RWPE2 (cell line): ENCODE results near the gene KCNK4.
A peak's percentile ranks its signal among the peaks of the same experiment; 100 is the strongest.

Source experiments
- ATAC-seq: fragments of 200-7000 bp; cut with Tn5 transposase; 3 replicates; pipeline ENCODE4 v1.9.1; 2021; ENCODE audit warnings: low read depth
- DNase-seq: peaks from one replicate; pipeline ENCODE4 v3.0.0-alpha.2; 2020; ENCODE audit warnings: low spot score
- H3K27ac ChIP-seq: fragments of 450-650 bp; 2 replicates; pipeline ENCODE4 v1.5.1; 2017; ENCODE audit warnings: mild to moderate bottlenecking; ENCODE audit not compliant: poor library complexity, severe bottlenecking
- H3K27me3 ChIP-seq: fragments of 250-450 bp; sonication (Bioruptor Pico); 2 replicates; pipeline ENCODE4 v1.5.1; 2021; ENCODE audit warnings: mild to moderate bottlenecking, moderate library complexity; ENCODE audit not compliant: insufficient read depth, poor library complexity, severe bottlenecking
- H3K36me3 ChIP-seq: fragments of 250-450 bp; sonication (Bioruptor Pico); 2 replicates; pipeline ENCODE4 v1.5.1; 2020; ENCODE audit warnings: low read depth, mild to moderate bottlenecking, moderate library complexity
- H3K4me1 ChIP-seq: fragments of 250-450 bp; sonication (Bioruptor Pico); 2 replicates; pipeline ENCODE4 v1.5.1; 2021; ENCODE audit warnings: mild to moderate bottlenecking, moderate library complexity; ENCODE audit not compliant: insufficient read depth, poor library complexity, severe bottlenecking
- H3K4me3 ChIP-seq: fragments of 250-450 bp; sonication (Bioruptor Pico); 2 replicates; pipeline ENCODE4 v1.5.1; 2021; ENCODE audit warnings: mild to moderate bottlenecking, moderate library complexity; ENCODE audit not compliant: severe bottlenecking
- H3K9me3 ChIP-seq: fragments of 250-450 bp; sonication (Bioruptor Pico); 2 replicates; pipeline ENCODE4 v1.5.1; 2021; ENCODE audit warnings: mild to moderate bottlenecking, moderate library complexity; ENCODE audit not compliant: severe bottlenecking
- TF ChIP-seq, protein P1 (sequence below): fragments of 450-650 bp; IDR thresholded peaks from one replicate; pipeline ENCODE4 v1.5.1; 2017; ENCODE audit warnings: mild to moderate bottlenecking, moderate library complexity; ENCODE audit not compliant: poor library complexity, severe bottlenecking

The KCNK4 gene

GRCh38 chr11:64265176-64266160 lies 25.6 kb upstream of the KCNK4 start:
- Histone ChIP-seq H3K36me3 (peaks cover 44% of the 10 kb centered on the region), H3K27ac (no peak overlapping the region), H3K27me3 (no peaks in the 10 kb centered on the region), H3K4me3 (no peak overlapping the region), H3K4me1 (peaks cover 24% of the 10 kb centered on the region), H3K9me3 (no peaks in the 10 kb centered on the region)
- TF ChIP-seq, protein P1, sequence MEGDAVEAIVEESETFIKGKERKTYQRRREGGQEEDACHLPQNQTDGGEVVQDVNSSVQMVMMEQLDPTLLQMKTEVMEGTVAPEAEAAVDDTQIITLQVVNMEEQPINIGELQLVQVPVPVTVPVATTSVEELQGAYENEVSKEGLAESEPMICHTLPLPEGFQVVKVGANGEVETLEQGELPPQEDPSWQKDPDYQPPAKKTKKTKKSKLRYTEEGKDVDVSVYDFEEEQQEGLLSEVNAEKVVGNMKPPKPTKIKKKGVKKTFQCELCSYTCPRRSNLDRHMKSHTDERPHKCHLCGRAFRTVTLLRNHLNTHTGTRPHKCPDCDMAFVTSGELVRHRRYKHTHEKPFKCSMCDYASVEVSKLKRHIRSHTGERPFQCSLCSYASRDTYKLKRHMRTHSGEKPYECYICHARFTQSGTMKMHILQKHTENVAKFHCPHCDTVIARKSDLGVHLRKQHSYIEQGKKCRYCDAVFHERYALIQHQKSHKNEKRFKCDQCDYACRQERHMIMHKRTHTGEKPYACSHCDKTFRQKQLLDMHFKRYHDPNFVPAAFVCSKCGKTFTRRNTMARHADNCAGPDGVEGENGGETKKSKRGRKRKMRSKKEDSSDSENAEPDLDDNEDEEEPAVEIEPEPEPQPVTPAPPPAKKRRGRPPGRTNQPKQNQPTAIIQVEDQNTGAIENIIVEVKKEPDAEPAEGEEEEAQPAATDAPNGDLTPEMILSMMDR, result no peak
- ATAC-seq (no peak), DNase-seq (no peak)

DNA sequence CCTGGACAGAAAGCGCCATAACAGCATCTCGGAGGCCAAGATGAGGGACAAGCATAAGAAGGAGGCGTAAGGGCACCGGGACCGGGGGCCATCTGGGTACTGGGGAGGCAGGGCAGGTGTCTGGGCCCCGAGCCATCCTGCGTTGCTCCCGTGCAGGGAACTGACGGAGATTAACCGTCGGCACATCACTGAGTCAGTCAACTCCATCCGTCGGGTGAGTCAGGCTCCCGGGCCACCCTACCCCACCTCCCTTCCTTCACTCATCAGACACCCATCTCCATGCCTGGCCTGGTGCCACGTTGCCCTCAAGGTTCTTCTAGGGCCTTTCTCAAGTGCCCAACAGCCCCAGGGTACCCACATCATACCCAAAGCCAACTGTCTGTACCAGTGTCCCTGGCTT lies 24.8 kb upstream of the KCNK4 start:
- H3K4me3 ChIP-seq, result no peak overlapping the region
- peaks cover 24% of the 10 kb centered on the region for H3K4me1 ChIP-seq
- peak overlapping the region; percentile 92 for H3K27ac ChIP-seq
- no peak for ATAC-seq
- no peaks in the 10 kb centered on the region for H3K27me3 ChIP-seq
- H3K9me3 ChIP-seq, result no peaks in the 10 kb centered on the region
- TF ChIP-seq, protein P1, result no peak
- no peak for DNase-seq
- H3K36me3 ChIP-seq, result peaks cover 44% of the 10 kb centered on the region

GRCh38 chr11:64267207-64267945 lies 23.7 kb upstream of the KCNK4 start:
- Histone ChIP-seq H3K27ac (peak overlapping the region; percentile 92), H3K27me3 (no peaks in the 10 kb centered on the region), H3K9me3 (no peaks in the 10 kb centered on the region), H3K4me3 (no peak overlapping the region), H3K4me1 (peaks cover 27% of the 10 kb centered on the region), H3K36me3 (peaks cover 38% of the 10 kb centered on the region)
- ATAC-seq (no peak), DNase-seq (no peak)
- TF ChIP-seq, protein P1, result no peak

DNA sequence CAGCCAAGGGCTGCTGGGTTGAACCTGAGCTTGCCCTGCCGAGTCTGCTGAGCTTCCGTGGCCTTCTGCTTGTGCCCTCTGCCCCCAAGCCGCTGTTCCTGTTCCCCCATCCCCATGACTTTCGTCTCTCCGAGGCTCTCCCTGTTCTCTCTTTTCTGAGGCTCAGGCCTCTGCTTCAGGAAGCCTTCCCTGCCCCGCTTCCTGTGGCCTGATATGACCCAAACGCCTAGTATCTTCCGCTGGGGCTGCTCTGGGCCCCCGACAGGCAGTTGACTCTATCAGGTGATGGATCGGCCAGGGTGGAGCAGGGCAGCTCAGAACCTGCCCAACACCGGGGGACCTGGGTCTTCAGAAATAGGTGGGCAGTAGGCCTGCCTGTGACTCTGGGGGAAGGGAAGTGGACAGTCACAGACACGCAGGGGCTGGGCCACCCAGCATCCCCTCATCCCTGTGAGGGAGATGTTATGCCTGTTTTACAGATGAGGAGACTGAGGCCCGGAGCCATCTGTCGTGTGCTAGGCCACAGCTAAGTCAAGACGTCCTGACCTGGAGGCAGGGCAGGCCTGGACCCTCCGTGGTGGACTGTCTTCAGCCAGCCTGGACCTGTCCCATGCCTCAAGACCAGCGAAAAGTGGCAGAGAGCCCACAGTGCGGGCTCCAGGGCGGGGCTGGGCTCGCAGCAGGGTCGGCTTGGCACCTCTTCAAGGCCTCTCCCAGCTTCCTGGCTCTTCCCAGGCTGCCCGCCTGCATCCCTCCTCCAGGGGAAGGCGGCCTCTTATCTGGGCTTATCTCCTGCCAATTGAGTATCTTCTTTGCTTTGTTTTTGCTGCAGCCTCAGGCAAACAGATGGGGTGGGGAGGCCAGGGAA lies 22.8 kb upstream of the KCNK4 start:
- DNase-seq (no peak), ATAC-seq (peak; percentile 26)
- no peak overlapping the region for H3K4me3 ChIP-seq
- peaks cover 30% of the 10 kb centered on the region for H3K36me3 ChIP-seq
- peak overlapping the region; percentile 92 for H3K27ac ChIP-seq
- peaks cover 20% of the 10 kb centered on the region for H3K4me1 ChIP-seq
- H3K27me3 ChIP-seq, result no peaks in the 10 kb centered on the region
- no peaks in the 10 kb centered on the region for H3K9me3 ChIP-seq
- TF ChIP-seq, protein P1, result no peak
